HEK293T (cell line): ENCODE results near the gene ABCF3.

ENCODE experiments used
- CTCF ChIA-PET: fragments of 350-600 bp; formaldehyde crosslinking; extraction: SDS; loops from one replicate; lab custom pipeline; 2021; ENCODE audit warnings: antibody characterized with exemption, inconsistent platforms; lab: Yijun Ruan, JAX
- POLR2A ChIA-PET: fragments of 350-600 bp; formaldehyde crosslinking; extraction: SDS; loops from one replicate; lab custom pipeline; 2020; ENCODE audit warnings: antibody characterized with exemption, inconsistent platforms; lab: Yijun Ruan, JAX
- DNase-seq: peaks from one replicate; pipeline ENCODE4 v3.0.0; 2012; ENCODE audit warnings: mixed read lengths; ENCODE audit errors: extremely low spot score
- ARNT ChIP-seq: fragments of 450-650 bp; IDR thresholded peaks from 2 replicates; pipeline ENCODE4 v1.6.1; 2017; ENCODE audit warnings: mild to moderate bottlenecking
- BHLHE40 ChIP-seq: fragments of 450-650 bp; IDR thresholded peaks from 2 replicates; pipeline ENCODE4 v1.6.1; 2016; ENCODE audit warnings: mild to moderate bottlenecking, moderate library complexity, borderline replicate concordance
- CTBP1 ChIP-seq: fragments of 450-650 bp; IDR thresholded peaks from 2 replicates; pipeline ENCODE4 v1.6.1; 2016; ENCODE audit warnings: borderline replicate concordance
- ELF4 ChIP-seq: fragments of 450-650 bp; IDR thresholded peaks from 2 replicates; pipeline ENCODE4 v1.6.1; 2017; ENCODE audit warnings: antibody characterized with exemption
- FOXA1 ChIP-seq: fragments of 450-650 bp; IDR thresholded peaks from 2 replicates; pipeline ENCODE4 v1.6.1; 2016; ENCODE audit warnings: mild to moderate bottlenecking
- FOXK2 ChIP-seq: fragments of 450-650 bp; IDR thresholded peaks from 2 replicates; pipeline ENCODE4 v1.6.1; 2016; ENCODE audit warnings: mild to moderate bottlenecking
- FOXM1 ChIP-seq: fragments of 450-650 bp; IDR thresholded peaks from 2 replicates; pipeline ENCODE4 v1.6.1; 2017; ENCODE audit warnings: mild to moderate bottlenecking, borderline replicate concordance
- HDGF ChIP-seq: fragments of 450-650 bp; IDR thresholded peaks from 2 replicates; pipeline ENCODE4 v1.6.1; 2017; ENCODE audit warnings: antibody characterized with exemption, borderline replicate concordance
- L3MBTL2 ChIP-seq: fragments of 450-650 bp; conservative IDR thresholded peaks from 2 replicates; pipeline ENCODE4 v1.6.1; 2016; ENCODE audit warnings: mild to moderate bottlenecking
- LEF1 ChIP-seq: fragments of 450-650 bp; IDR thresholded peaks from 2 replicates; pipeline ENCODE4 v1.6.1; 2017; ENCODE audit warnings: mild to moderate bottlenecking, borderline replicate concordance
- NFRKB ChIP-seq: fragments of 450-650 bp; IDR thresholded peaks from 2 replicates; pipeline ENCODE4 v1.6.1; 2016; ENCODE audit warnings: mild to moderate bottlenecking, moderate library complexity
- SP1 ChIP-seq: fragments of 450-650 bp; IDR thresholded peaks from 2 replicates; pipeline ENCODE4 v1.6.1; 2017
- SUZ12 ChIP-seq: fragments of 450-650 bp; IDR thresholded peaks from 2 replicates; pipeline ENCODE4 v1.6.1; 2016; ENCODE audit warnings: mild to moderate bottlenecking
- TARDBP ChIP-seq: fragments of 450-650 bp; IDR thresholded peaks from 2 replicates; pipeline ENCODE4 v1.6.1; 2016
- ZNF384 ChIP-seq: fragments of 450-650 bp; IDR thresholded peaks from 2 replicates; pipeline ENCODE4 v1.6.1; 2016
- TF ChIP-seq, protein P1 (sequence below): fragments of 450-650 bp; IDR thresholded peaks from 2 replicates; pipeline ENCODE4 v1.6.1; 2016

The ABCF3 gene

DNA sequence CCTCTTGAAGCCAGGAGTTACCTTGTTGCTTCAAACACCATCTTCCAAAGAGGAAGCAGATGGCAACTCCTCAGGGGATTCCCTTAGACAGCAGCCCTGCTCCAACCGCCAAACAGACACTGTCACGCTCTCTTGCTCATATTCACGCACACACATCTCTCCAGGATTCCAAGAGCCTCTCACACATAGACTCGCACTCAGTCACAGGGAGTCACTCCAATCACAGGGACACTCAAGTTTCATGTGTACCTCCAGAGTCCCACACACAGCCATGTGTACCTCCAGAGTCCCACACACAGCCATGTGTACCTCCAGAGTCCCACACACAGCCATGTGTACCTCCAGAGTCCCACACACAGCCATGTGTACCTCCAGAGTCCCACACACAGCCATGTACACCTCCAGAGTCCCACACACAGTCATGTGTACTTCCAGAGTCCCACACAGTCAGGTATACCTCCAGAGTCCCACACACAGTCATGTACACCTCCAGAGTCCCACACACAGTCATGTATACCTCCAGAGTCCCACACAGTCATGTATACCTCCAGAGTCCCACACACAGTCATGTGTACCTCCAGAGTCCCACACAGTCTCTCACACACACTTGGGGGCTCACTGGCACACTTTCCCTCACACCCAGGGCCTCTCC lies 49.5 kb downstream of the ABCF3 start:
- POLR2A ChIA-PET, result interaction anchor here (2.5 kb wide), 1 partner anchor 7 kb away, joined by 8 read pairs; the partner anchor contains the start of gene VWA5B2
- CTCF ChIA-PET, result no interaction called here
- TF ChIP-seq FOXK2, result no peak
- TF ChIP-seq, protein P1, sequence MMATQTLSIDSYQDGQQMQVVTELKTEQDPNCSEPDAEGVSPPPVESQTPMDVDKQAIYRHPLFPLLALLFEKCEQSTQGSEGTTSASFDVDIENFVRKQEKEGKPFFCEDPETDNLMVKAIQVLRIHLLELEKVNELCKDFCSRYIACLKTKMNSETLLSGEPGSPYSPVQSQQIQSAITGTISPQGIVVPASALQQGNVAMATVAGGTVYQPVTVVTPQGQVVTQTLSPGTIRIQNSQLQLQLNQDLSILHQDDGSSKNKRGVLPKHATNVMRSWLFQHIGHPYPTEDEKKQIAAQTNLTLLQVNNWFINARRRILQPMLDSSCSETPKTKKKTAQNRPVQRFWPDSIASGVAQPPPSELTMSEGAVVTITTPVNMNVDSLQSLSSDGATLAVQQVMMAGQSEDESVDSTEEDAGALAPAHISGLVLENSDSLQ, result no peak
- TF ChIP-seq ZNF384, result no peak
- TF ChIP-seq TARDBP, result no peak
- no peak for TF ChIP-seq LEF1
- TF ChIP-seq FOXA1, result no peak
- TF ChIP-seq L3MBTL2, result no peak
- no peak for TF ChIP-seq HDGF
- no peak for TF ChIP-seq SUZ12
- TF ChIP-seq SP1, result no peak
- no peak for TF ChIP-seq NFRKB
- no peak for TF ChIP-seq ARNT
- no peak for TF ChIP-seq CTBP1
- no peak for TF ChIP-seq ELF4
- no peak for TF ChIP-seq BHLHE40
- TF ChIP-seq FOXM1, result no peak
- DNase-seq, result no peak

DNA sequence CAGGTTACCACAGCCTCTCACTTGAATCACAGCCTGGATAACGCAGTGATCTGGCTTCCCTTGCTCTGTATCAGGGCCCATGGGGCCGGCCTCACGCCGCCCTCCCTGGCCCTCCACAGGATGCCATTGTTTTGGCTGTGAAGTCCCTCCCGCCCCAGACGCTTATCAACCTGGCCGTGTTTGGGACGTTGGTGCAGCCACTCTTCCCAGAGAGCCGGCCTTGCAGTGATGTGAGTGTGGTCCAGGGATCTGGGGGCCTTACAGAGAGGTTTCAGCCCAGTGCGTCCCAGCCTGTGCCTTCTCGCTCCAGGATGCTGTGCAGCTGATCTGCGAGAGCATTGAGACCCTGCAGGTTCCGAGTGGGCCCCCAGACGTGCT lies 50.0 kb downstream of the ABCF3 start:
- no peak for TF ChIP-seq ARNT
- no peak for TF ChIP-seq SUZ12
- no peak for TF ChIP-seq FOXM1
- no peak for TF ChIP-seq ZNF384
- no peak for TF ChIP-seq L3MBTL2
- ChIA-PET CTCF (interaction anchor here (1.2 to 1.6 kb wide), 2 partner anchors 8 to 10 kb away, joined by 3 to 6 read pairs; no protein-coding TSS in a partner anchor), POLR2A (interaction anchor here (2.5 kb wide), 1 partner anchor 7 kb away, joined by 8 read pairs; the partner anchor contains the start of gene VWA5B2)
- no peak for DNase-seq

DNA sequence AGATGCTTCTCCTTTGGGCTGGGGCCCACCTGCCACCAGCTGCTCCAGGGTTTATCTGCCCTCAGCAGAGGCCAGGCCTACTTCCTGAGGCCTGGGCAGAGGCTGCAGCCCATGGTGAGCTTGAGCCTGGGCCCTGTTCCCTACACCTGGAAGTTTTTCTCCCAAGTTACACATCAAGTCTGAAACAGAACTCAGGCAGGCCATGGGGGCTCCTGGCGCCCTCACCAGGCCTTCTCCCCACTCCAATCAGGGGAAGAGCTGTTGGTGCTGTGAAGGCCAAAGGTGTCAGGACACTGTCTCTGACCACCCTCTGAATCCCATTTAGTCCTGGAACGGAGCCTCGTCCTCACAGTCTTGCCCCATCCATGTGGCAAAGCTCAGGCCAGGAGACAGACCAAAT lies 50.6 kb downstream of the ABCF3 start:
- TF ChIP-seq SUZ12 (no peak), ELF4 (no peak), SP1 (no peak), NFRKB (no peak), LEF1 (no peak), CTBP1 (no peak), BHLHE40 (no peak), FOXK2 (no peak), HDGF (no peak), ZNF384 (no peak), ARNT (no peak), FOXM1 (no peak), FOXA1 (no peak), TARDBP (no peak), L3MBTL2 (no peak)
- TF ChIP-seq, protein P1, result no peak
- ChIA-PET CTCF (interaction anchor here (1.2 to 1.6 kb wide), 2 partner anchors 9 to 10 kb away, joined by 3 to 6 read pairs; no protein-coding TSS in a partner anchor), POLR2A (interaction anchor here (2.5 kb wide), 1 partner anchor 8 kb away, joined by 8 read pairs; the partner anchor contains the start of gene VWA5B2)
- DNase-seq, result no peak

DNA sequence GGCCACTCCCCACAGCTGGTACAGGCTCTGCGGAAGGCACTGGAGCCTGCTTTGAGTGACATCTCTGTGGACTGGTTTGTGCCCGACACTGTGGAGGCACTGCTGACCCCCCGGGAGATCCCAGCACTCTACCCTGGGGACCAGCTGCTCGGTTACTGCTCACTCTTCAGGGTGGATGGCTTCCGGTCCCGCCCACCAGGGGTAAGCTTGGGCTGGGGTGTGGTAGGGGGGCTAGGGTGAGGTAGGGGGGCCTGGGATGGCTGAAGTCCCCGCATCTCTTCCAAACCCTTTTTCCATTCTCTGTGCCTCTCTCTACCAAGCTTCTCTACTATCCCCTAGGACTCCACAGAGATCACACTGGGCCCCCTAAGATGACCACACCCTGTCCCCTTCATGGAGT lies 51.2 kb downstream of the ABCF3 start:
- no peak for DNase-seq
- ChIA-PET POLR2A (interaction anchor here (2.5 kb wide), 1 partner anchor 8 kb away, joined by 8 read pairs; the partner anchor contains the start of gene VWA5B2), CTCF (interaction anchor here (0.6 to 1.6 kb wide), 3 partner anchors 9 to 22 kb away, joined by 3 to 6 read pairs (median 4); no protein-coding TSS in a partner anchor)
- TF ChIP-seq NFRKB, result no peak
- no peak for TF ChIP-seq FOXA1
- TF ChIP-seq FOXM1, result no peak
- TF ChIP-seq ARNT, result no peak
- no peak for TF ChIP-seq CTBP1
- no peak for TF ChIP-seq SUZ12
- no peak for TF ChIP-seq L3MBTL2
- TF ChIP-seq FOXK2, result no peak
- no peak for TF ChIP-seq TARDBP
- no peak for TF ChIP-seq LEF1
- TF ChIP-seq SP1, result no peak
- no peak for TF ChIP-seq ZNF384
- TF ChIP-seq ELF4, result no peak
- TF ChIP-seq HDGF, result no peak
- TF ChIP-seq, protein P1, result no peak
- no peak for TF ChIP-seq BHLHE40

DNA sequence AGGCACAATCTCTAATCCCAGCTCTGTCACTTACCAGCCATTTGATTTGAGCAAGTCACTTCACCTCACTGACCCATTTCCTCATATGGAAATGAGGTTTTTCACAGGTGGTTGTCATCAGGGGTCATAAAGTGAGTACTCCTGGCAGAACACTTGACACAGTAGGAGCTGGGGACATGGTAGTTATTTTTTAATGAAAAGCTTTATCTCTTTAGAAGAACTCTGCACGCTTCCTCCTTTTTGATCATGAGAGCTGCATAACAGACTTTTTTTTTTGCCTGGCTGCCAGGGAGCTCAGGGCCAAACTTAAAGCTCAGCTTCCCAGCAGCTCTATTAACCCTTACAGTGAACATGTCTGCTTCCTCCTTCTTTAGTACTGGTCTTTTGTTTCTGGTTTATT lies 51.8 kb downstream of the ABCF3 start:
- POLR2A ChIA-PET, result interaction anchor here (2.5 kb wide), 1 partner anchor 9 kb away, joined by 8 read pairs; the partner anchor contains the start of gene VWA5B2
- CTCF ChIA-PET, result interaction anchor here (0.6 to 1.0 kb wide), 2 partner anchors 10 to 23 kb away, joined by 4 to 7 read pairs; no protein-coding TSS in a partner anchor
- TF ChIP-seq BHLHE40 (no peak), SUZ12 (no peak), FOXK2 (no peak), ELF4 (no peak), ZNF384 (no peak)
- no peak for DNase-seq

DNA sequence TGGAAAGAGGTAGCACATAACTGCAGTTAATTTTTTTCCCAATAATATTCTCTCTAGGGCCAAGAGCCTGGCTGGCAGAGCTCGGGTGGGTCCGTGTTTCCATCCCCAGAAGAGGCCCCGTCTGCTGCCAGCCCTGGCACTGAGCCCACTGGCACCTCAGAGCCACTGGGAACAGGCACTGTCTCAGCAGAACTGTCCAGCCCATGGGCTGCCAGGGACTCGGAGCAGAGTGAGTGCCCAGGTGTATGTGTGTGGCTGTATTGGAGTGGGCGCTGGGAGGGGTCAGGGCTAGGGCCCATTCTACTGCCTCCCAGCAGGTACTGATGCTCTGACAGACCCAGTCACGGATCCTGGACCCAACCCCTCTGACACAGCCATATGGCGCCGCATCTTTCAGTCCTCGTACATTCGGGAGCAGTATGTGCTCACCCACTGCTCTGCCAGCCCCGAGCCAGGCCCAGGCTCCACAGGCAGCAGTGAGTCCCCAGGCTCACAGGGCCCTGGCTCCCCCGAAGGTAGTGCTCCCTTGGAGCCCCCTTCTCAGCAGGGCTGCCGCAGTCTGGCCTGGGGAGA lies 52.3 kb downstream of the ABCF3 start:
- CTCF ChIA-PET, result interaction anchor here (1.0 kb wide), 1 partner anchor 11 kb away, joined by 7 read pairs; no protein-coding TSS in a partner anchor

More for the DNA sequence above, 52.3 kb downstream of the ABCF3 start:
- TF ChIP-seq SP1 (no peak), ARNT (no peak), FOXA1 (no peak), LEF1 (no peak), SUZ12 (no peak), TARDBP (no peak), HDGF (no peak), BHLHE40 (no peak), ZNF384 (no peak), FOXM1 (no peak), L3MBTL2 (no peak), CTBP1 (no peak), NFRKB (no peak), ELF4 (no peak), FOXK2 (no peak)
- TF ChIP-seq, protein P1, result no peak
- POLR2A ChIA-PET, result interaction anchor here (2.5 kb wide), 1 partner anchor 10 kb away, joined by 8 read pairs; the partner anchor contains the start of gene VWA5B2
- DNase-seq, result no peak
